Stimulated activated naive CD8-positive, alpha-beta T cell treated with anti-CD3 and anti-CD28 coated beads, Interleukin-15, Interleukin-2, amounts not matched to agents 100 ng/mL and 50 ng/mL, for 24 hours (primary cell): ENCODE results near the gene CYP4B1.
"Not testable (repeated sequence)": the region's sequence is repeated elsewhere in the genome, so short reads cannot be mapped to it uniquely, and the experiment has no call there.

Experiments used
- H3K27ac Mint-ChIP-seq: one replicate; pipeline ENCODE4 v1.8.0; 2021; ENCODE audit warnings: mild to moderate bottlenecking, mixed read lengths
- H3K27me3 Mint-ChIP-seq: one replicate; pipeline ENCODE4 v1.8.0; 2021; ENCODE audit warnings: mixed read lengths
- H3K36me3 Mint-ChIP-seq: one replicate; pipeline ENCODE4 v1.8.0; 2021; ENCODE audit warnings: low read depth, mixed read lengths
- H3K4me1 Mint-ChIP-seq: one replicate; pipeline ENCODE4 v1.8.0; 2021; ENCODE audit warnings: low read depth, mixed read lengths
- H3K4me3 Mint-ChIP-seq: one replicate; pipeline ENCODE4 v1.8.0; 2021; ENCODE audit warnings: mild to moderate bottlenecking, mixed read lengths
- H3K9me3 Mint-ChIP-seq: one replicate; pipeline ENCODE4 v1.8.0; 2021; ENCODE audit warnings: mixed read lengths

Gene CYP4B1

DNA sequence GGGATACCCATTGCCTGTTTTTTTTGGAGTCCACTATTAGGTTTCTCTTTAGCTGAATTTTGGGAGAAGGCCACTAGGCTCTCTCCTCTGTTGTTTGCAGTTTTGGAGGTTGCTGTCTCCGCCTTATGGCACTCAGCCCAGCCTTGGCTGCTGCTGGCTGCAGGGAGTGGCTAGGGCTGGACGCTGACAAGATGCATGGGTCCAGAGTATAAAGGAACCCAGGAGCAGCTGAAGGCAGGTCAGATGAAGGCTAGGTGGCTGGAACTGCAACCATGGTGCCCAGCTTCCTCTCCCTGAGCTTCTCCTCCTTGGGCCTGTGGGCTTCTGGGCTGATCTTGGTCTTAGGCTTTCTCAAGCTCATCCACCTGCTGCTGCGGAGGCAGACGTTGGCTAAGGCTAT lies at the start of gene CYP4B1:
TSS of gene CYP4B1 (plus strand) at position 237 of the 400 bp plus-strand sequence. CDS start at position 273, 36 bp downstream.
- Mint-ChIP-seq H3K36me3 (no peaks in the 10 kb centered on the region), H3K4me3 (no peak within 1 kb of the TSS), H3K9me3 (no peaks in the 10 kb centered on the region), H3K4me1 (no peaks in the 10 kb centered on the region), H3K27me3 (peaks cover 11% of the 10 kb centered on the region), H3K27ac (no peak within 1 kb of the TSS)

DNA sequence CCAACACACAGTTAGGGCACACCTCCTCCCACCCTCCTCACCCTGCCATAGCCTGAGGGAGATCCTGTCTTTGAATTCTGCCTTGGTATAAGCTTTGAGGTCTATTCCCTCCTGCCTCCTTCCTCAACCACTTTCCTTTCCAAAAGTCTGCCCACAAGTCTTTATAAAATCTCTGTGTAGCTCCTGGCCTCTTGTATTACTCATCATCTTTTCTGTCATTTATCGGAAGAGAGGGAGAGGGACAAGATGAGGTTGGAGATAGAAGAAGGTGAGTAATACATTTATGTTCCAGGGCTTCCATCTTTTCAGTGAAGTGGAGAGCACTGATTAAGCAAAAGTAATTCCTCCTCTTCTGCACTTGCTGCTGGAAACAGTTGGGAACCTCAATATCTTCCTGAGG lies 49.4 kb upstream of the CYP4B1 start:
- Mint-ChIP-seq H3K4me1 (no peaks in the 10 kb centered on the region), H3K27ac (no peak overlapping the region), H3K4me3 (no peak overlapping the region), H3K9me3 (no peaks in the 10 kb centered on the region), H3K27me3 (peaks cover 34% of the 10 kb centered on the region), H3K36me3 (no peaks in the 10 kb centered on the region)

DNA sequence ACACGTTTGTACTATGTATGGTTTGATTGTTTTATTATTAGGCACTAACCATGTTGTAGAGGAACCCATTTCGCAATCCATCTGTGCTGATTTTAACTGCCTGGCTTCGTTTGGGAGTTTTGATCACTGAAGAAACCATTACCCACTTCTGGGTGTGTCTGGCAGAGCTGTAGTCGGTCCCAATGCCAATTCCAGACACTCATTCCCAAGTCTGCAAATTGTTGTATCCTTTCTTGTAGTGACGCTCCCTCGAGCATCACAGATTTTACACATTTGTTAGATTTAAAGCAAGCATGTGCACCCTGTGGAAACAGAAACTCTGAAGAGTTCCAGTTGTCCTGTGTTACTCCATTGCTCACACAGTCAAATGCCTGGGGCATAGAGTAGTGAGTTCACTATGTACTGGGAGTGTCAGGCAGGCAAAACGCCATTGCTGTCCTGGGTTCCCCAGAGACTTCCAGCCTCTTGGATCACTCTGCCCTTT lies 48.9 kb upstream of the CYP4B1 start:
- Mint-ChIP-seq H3K4me3 (no peak overlapping the region), H3K4me1 (no peaks in the 10 kb centered on the region), H3K9me3 (no peaks in the 10 kb centered on the region), H3K27ac (no peak overlapping the region), H3K27me3 (peaks cover 35% of the 10 kb centered on the region), H3K36me3 (no peaks in the 10 kb centered on the region)

DNA sequence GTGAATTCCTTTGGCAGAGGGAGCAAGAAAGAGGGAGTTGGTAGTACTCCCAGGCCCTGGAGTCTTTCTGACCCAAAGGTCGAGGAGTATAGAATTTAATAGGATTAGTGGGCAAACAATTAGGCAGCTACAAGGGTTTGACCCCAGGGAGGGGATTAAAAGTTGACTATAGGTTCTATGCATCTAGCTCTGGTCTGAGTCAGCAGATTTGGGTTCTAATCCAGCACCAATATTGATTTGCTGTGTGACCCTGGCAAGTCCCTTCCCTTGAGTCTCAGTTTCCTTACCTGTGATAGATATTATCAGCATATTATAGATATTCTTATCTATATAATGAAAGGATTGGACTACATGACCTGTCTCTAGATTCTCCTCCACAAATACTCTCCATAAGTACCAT lies 44.9 kb upstream of the CYP4B1 start:
- peaks cover 36% of the 10 kb centered on the region for H3K27me3 Mint-ChIP-seq
- no peak overlapping the region for H3K4me3 Mint-ChIP-seq
- no peak overlapping the region for H3K27ac Mint-ChIP-seq
- H3K4me1 Mint-ChIP-seq, result no peaks in the 10 kb centered on the region
- no peaks in the 10 kb centered on the region for H3K9me3 Mint-ChIP-seq
- H3K36me3 Mint-ChIP-seq, result no peaks in the 10 kb centered on the region

DNA sequence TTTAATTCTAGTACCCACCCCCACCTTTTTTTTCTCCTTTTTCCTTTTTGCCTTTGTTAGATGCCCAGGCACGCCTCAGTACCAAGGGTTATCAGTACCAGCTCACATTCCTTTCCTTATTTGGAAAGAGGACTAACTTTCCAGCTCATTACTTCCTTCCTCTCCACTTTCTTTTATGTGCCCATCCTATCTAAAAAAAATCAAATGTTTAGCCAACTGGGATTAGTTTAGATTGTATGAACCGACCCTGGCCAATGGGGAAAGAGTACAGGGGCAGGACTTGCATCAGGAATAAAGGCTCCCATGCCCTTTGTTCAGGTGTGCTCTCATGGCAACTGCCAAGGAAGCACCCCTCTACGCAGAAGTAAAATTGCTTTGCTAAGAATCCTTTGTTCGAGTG lies 44.1 kb upstream of the CYP4B1 start:
- not testable (repeated sequence) for H3K4me1 Mint-ChIP-seq, H3K9me3 Mint-ChIP-seq

DNA sequence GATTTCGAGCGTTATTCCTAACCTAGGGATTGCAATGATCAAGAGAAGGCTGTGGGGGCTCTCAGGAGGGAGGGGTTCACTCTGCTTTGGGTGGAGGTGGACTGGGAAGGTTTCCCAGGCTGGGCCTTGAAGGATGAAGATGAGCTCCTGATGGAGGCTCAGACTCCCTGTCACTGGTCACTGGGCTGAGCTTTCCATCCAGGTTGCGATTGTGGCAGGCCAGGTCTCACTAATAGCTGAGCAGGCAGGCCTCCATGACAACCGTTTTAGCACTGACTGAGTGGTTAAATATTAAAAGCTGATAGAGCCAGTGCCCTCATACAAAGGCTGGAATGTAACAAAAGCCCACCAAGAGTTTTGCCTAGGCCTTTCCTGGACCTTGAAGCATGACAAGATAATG lies 43.7 kb upstream of the CYP4B1 start:
- no peaks in the 10 kb centered on the region for H3K9me3 Mint-ChIP-seq
- H3K4me3 Mint-ChIP-seq, result no peak overlapping the region
- H3K27ac Mint-ChIP-seq, result no peak overlapping the region
- no peaks in the 10 kb centered on the region for H3K4me1 Mint-ChIP-seq
- peaks cover 38% of the 10 kb centered on the region for H3K27me3 Mint-ChIP-seq
- H3K36me3 Mint-ChIP-seq, result no peaks in the 10 kb centered on the region

More for the DNA sequence above, 44.1 kb upstream of the CYP4B1 start:
- H3K27me3 Mint-ChIP-seq, result peaks cover 38% of the 10 kb centered on the region
- not testable (repeated sequence) for H3K4me3 Mint-ChIP-seq, H3K36me3 Mint-ChIP-seq, H3K27ac Mint-ChIP-seq

DNA sequence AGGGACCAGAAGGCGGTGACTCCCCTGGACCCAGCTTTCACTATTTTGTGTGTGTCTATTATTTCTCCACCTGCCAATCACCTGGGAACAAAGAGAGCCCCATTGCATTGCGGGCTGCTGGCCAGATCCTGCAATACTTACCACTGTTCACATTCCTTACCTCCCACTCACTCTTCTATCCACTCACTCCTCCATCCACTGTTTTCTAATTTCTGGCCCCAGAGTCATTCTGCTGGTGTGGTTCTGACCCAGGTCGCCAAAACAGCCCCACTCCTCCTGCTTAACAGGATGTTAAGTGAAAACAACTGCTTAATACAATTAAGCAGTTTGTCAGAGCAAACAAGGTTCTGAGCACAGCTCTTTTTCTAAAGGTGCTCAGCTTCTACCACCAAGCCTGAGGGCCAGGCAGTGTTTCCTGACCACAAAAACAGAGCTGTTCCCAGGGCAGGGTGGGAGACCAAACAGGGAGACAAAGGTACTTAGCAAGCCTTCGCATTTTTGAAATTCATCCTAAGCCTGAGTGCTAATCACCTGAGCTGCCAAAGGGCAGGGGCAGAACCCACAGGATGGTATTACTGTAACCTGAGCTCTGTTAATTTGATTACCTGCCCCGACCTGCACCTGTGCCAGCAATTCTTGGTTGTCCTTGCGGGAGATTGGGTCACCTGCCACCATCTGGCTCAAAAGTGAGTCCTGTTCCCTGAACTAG lies 41.4 kb upstream of the CYP4B1 start:
- Mint-ChIP-seq H3K4me1 (no peaks in the 10 kb centered on the region), H3K36me3 (no peaks in the 10 kb centered on the region), H3K27ac (no peak overlapping the region), H3K4me3 (no peak overlapping the region), H3K27me3 (peaks cover 34% of the 10 kb centered on the region), H3K9me3 (no peaks in the 10 kb centered on the region)

DNA sequence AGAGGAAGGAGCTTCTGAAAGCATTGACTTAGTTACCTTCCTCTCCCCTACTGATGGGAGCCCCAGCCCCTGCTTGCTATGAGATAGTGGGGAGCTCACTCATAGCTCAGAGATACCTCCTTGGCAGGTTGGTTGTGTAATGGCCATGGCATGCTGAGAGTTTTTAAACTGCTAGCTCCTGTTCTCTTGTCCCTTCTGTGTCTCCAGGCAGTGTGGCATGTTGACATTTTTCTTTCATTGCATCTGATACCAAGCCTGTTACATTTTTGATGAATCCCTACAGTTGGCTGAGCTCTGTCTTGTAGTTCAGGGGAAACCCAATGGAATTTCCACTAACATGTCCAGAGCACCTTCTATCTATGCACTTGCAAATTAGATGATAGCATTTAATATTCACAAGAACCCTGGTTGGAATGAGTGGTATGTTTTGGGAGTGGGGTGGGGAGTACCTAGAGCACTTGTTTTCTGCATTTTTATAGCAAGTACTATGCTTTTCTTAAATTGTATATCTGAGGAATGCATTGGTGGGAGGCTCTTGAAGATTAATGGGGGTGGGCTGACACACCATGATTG lies 40.8 kb upstream of the CYP4B1 start:
- Mint-ChIP-seq H3K36me3 (no peaks in the 10 kb centered on the region), H3K4me3 (no peak overlapping the region), H3K9me3 (no peaks in the 10 kb centered on the region), H3K27ac (no peak overlapping the region), H3K27me3 (peaks cover 34% of the 10 kb centered on the region), H3K4me1 (no peaks in the 10 kb centered on the region)

- no peaks in the 10 kb centered on the region for H3K36me3 Mint-ChIP-seq
- no peaks in the 10 kb centered on the region for H3K4me1 Mint-ChIP-seq
- no peak overlapping the region for H3K27ac Mint-ChIP-seq
- no peak overlapping the region for H3K4me3 Mint-ChIP-seq
- H3K9me3 Mint-ChIP-seq, result no peaks in the 10 kb centered on the region
- peaks cover 33% of the 10 kb centered on the region for H3K27me3 Mint-ChIP-seq
These were observed 38.2 kb upstream of the CYP4B1 start for GRCh38 chr1:46760558-46761166.

DNA sequence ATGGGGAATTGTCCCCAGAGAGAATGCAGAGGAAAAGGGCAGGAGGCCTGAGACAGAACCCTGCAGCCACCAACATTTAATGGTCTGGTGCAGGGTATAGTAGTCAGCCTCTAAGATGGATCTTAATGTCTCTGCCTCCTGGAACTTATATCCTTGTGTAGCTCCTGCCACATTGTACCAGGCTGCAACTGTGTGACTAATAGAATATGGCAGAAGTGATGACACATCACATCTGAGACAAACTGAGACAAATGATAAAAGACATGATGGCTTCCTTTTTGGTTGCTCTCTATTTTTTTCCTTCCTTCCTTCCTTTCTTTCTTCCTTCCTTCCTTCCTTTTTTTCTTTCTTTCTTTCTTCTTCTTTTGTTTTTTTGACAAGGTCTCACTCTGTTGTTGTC lies 37.1 kb upstream of the CYP4B1 start:
- no peaks in the 10 kb centered on the region for H3K4me1 Mint-ChIP-seq
- H3K36me3 Mint-ChIP-seq, result no peaks in the 10 kb centered on the region
- H3K4me3 Mint-ChIP-seq, result no peak overlapping the region
- H3K9me3 Mint-ChIP-seq, result no peaks in the 10 kb centered on the region
- H3K27ac Mint-ChIP-seq, result no peak overlapping the region
- H3K27me3 Mint-ChIP-seq, result peaks cover 27% of the 10 kb centered on the region

DNA sequence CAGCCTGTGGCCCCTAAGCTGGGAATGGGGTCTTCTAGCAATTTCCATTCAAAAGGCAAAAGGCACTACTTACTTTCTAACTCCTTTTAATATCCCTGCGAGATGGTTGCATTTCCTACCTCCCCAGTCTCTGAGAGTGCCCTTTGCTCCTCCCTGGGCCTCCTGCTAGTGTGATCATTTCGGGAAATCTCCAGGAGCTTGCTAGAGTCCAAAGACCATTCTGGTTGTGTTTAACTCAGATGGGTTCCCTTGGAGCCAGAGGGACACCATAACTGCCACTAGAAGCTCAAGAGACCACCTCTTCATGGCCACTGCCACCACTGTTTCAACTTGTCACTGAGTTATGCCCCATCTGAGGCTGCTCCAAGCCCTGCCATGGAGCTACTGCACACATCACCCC lies 34.4 kb upstream of the CYP4B1 start:
- Mint-ChIP-seq H3K27ac (no peak overlapping the region), H3K9me3 (peaks cover 6% of the 10 kb centered on the region), H3K4me3 (no peak overlapping the region), H3K27me3 (peaks cover 36% of the 10 kb centered on the region), H3K36me3 (no peaks in the 10 kb centered on the region), H3K4me1 (no peaks in the 10 kb centered on the region)

- H3K9me3 Mint-ChIP-seq, result peaks cover 27% of the 10 kb centered on the region
- H3K27ac Mint-ChIP-seq, result no peak overlapping the region
- no peaks in the 10 kb centered on the region for H3K36me3 Mint-ChIP-seq
- no peaks in the 10 kb centered on the region for H3K4me1 Mint-ChIP-seq
- peaks cover 22% of the 10 kb centered on the region for H3K27me3 Mint-ChIP-seq
- H3K4me3 Mint-ChIP-seq, result no peak overlapping the region
These were observed 31.1 kb upstream of the CYP4B1 start for GRCh38 chr1:46767649-46768282.

- no peaks in the 10 kb centered on the region for H3K4me1 Mint-ChIP-seq
- H3K27me3 Mint-ChIP-seq, result peaks cover 21% of the 10 kb centered on the region
- H3K27ac Mint-ChIP-seq, result no peak overlapping the region
- no peaks in the 10 kb centered on the region for H3K36me3 Mint-ChIP-seq
- no peak overlapping the region for H3K4me3 Mint-ChIP-seq
- peaks cover 27% of the 10 kb centered on the region for H3K9me3 Mint-ChIP-seq
These were observed 30.4 kb upstream of the CYP4B1 start for GRCh38 chr1:46768445-46768844.

DNA sequence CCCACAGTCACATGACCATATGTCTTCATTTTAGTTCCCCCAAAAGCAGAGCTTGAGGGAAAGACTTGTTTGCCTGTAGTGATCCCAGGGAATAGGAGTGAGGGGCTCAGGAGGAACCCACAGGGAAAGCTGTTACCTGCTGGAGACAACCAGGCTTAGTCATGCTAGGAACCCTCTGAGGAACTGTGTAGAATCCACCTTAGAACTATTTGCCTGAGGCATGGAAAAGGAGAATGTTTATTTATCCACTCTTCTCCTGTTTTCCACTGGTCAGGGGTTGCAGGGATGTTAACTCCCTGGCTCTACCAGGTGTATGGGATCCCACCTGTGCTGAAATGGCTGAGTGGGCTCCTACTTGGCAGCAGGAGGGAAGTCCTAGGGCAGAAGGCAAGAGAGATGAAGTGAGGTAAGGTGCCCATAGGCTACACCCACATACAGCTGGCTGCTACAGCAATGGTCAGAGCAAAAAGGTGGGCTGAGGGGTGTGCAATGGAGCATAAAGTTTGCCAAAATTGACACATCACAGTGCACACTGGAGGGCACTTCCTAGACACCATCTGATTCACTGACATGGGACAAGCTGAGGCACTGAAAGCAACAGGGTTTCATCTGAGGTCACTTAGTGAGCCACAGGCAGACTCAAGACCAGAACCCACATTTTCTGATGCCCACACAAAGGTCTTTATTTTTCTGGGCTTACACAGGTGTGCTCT lies 29.7 kb upstream of the CYP4B1 start:
- H3K4me3 Mint-ChIP-seq, result no peak overlapping the region
- no peak overlapping the region for H3K27ac Mint-ChIP-seq
- H3K27me3 Mint-ChIP-seq, result peaks cover 15% of the 10 kb centered on the region
- H3K9me3 Mint-ChIP-seq, result peaks cover 27% of the 10 kb centered on the region
- H3K4me1 Mint-ChIP-seq, result no peaks in the 10 kb centered on the region
- no peaks in the 10 kb centered on the region for H3K36me3 Mint-ChIP-seq

GRCh38 chr1:46770541-46770940 lies 28.3 kb upstream of the CYP4B1 start:
- no peak overlapping the region for H3K4me3 Mint-ChIP-seq
- H3K9me3 Mint-ChIP-seq, result peaks cover 27% of the 10 kb centered on the region
- H3K36me3 Mint-ChIP-seq, result no peaks in the 10 kb centered on the region
- H3K27ac Mint-ChIP-seq, result no peak overlapping the region
- H3K4me1 Mint-ChIP-seq, result no peaks in the 10 kb centered on the region
- H3K27me3 Mint-ChIP-seq, result peaks cover 15% of the 10 kb centered on the region
